ENCODE measurements around the gene C11orf86.

DNA sequence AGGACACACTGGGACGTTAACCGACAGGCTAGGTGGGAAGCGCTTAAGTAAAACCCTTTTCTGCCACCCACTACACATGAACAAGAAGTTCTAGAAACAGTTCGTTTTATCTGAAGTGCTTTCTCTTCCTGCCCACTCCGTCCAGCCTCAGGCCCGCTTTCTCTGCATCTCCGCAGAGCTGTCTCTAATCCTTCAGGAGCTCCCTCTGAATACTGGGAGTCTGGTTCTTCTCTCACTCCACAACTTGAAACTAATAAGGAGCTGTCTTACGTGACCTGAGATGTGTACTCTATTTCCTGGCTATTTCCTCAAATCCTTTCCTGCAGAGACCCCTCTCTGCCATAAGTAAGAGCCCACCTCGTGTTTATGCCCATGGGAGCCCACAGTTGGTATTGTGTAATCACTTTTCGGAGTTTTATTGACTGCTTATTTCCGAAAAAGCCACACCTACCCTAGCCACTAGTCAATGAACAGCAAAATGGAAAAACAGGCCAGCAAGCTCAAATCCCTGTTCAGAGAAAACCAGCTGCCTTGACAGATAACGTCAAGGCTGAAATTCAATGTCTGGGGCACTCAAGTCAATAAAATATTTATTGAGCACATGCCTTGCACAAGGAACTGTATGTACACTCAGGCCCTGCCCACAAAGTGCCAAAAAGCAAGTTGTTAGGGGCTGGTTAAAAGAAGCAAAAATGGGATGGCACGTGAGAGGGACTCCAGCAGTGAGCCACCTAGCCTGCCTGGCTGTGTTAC lies 21.8 kb upstream of the C11orf86 start:
- no peak for TF ChIP-seq EP300 (IDR thresholded peaks at IDR 0.05; ENCODE audit: low read depth)
- TF ChIP-seq, protein P1, sequence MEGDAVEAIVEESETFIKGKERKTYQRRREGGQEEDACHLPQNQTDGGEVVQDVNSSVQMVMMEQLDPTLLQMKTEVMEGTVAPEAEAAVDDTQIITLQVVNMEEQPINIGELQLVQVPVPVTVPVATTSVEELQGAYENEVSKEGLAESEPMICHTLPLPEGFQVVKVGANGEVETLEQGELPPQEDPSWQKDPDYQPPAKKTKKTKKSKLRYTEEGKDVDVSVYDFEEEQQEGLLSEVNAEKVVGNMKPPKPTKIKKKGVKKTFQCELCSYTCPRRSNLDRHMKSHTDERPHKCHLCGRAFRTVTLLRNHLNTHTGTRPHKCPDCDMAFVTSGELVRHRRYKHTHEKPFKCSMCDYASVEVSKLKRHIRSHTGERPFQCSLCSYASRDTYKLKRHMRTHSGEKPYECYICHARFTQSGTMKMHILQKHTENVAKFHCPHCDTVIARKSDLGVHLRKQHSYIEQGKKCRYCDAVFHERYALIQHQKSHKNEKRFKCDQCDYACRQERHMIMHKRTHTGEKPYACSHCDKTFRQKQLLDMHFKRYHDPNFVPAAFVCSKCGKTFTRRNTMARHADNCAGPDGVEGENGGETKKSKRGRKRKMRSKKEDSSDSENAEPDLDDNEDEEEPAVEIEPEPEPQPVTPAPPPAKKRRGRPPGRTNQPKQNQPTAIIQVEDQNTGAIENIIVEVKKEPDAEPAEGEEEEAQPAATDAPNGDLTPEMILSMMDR (IDR thresholded peaks at IDR 0.05): no peak
- TF ChIP-seq POLR2A (IDR thresholded peaks at IDR 0.05): no peak
- no peak for TF ChIP-seq POLR2AphosphoS5 (IDR thresholded peaks at IDR 0.05)

Measured in transverse colon (tissue), 4 donors.